NK-92 (cell line): ENCODE measurements around the gene TMTC4.
"Not testable (repeated sequence)": the region's sequence is repeated elsewhere in the genome, so short reads cannot be mapped to it uniquely, and the experiment has no call there.

Source experiments
- DNase-seq: peaks from one replicate; lab custom pipeline; 2025; ENCODE audit not compliant: unreplicated experiment; lab: John Stamatoyannopoulos, UW

Gene TMTC4, protein sequence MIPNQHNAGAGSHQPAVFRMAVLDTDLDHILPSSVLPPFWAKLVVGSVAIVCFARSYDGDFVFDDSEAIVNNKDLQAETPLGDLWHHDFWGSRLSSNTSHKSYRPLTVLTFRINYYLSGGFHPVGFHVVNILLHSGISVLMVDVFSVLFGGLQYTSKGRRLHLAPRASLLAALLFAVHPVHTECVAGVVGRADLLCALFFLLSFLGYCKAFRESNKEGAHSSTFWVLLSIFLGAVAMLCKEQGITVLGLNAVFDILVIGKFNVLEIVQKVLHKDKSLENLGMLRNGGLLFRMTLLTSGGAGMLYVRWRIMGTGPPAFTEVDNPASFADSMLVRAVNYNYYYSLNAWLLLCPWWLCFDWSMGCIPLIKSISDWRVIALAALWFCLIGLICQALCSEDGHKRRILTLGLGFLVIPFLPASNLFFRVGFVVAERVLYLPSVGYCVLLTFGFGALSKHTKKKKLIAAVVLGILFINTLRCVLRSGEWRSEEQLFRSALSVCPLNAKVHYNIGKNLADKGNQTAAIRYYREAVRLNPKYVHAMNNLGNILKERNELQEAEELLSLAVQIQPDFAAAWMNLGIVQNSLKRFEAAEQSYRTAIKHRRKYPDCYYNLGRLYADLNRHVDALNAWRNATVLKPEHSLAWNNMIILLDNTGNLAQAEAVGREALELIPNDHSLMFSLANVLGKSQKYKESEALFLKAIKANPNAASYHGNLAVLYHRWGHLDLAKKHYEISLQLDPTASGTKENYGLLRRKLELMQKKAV

DNA sequence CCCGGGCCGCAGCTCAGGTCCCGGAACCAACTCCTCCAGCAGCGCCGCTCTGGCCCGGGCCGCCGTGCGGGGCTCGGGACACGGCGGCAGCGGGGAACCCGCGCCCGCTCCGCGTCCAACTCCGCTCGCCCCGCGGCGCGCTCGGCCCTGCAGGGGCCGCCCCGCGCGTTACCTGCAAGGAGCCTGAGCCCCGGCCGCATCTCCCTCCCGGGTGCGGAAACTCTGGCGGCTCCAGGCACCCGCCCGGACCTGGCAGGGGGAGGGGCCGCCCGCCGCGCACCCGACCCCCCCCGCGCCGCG lies at the start of gene TMTC4:
TMTC4 (minus strand) TSS at position 224 of the 300 bp plus-strand sequence. CDS start 4,433 bp downstream, outside the sequence.
- no peak for DNase-seq

DNA sequence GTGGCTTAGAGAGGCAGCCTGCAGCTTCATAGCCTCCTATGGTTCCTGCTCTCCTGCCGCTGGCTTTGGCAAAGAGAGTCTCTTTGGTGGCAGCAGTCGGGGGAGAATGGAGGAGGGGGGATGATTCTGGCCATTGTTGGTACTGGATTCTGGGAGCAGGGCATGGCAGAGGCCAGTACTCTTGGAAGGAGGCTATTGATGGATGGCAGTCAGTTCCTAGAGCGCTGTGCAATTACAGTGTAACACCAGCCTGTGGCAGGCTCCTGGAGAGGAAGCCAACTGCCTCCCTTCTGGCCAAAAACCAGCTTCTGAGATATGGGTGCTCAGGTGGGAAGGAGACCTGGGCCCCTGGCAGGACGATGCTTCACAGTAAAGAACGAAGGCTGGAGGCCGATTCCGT lies 47.9 kb upstream of the TMTC4 start:
- DNase-seq: no peak

DNA sequence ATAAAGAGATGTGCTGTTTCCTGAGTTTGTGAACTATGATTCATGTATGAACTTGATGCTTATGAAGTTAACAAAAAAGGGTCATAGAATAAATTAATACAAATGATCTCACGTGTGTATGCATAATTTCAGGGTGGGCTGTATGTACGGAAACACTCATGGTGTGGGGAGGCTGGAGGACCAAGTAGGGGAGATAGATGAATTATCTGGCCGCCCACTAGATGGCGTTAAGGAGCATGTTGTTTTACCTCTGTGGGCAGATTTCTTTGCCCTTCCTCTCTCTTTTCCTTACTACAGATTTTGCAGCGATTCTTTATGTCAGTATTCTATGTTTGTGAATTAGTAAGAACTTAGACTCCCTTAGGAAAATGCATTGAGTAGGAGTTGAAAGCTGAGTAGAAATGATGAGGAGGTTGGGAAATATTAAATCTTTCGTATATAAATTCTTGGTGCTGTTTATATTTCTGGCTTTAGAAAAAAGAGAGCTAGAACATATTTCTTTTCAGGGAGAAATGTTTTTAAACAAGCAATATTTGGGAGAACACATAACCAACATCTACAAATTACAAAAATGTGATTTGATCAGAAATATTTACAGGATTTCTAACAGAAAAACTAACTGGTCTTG lies 47.4 kb upstream of the TMTC4 start:
- no peak for DNase-seq

DNA sequence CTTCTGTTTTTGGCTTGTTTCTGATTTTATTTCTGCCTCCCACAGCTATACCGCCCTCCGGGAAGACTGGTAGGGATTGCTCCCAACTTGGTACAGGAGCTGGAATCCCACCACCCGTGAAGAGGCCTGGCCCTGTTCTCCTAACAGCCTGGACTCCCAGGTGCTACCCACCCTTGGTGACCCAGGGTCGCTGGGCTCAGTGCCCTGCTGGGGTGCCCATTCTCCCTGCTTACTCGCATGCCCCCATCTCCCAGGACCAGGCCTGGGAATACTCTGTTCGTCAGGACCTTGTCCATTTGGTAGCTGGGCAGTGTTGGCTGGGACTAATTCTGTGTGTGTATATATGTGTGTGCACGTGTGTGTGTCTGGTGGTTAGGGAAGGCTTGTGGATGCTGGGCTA lies 41.0 kb upstream of the TMTC4 start:
- no peak for DNase-seq

DNA sequence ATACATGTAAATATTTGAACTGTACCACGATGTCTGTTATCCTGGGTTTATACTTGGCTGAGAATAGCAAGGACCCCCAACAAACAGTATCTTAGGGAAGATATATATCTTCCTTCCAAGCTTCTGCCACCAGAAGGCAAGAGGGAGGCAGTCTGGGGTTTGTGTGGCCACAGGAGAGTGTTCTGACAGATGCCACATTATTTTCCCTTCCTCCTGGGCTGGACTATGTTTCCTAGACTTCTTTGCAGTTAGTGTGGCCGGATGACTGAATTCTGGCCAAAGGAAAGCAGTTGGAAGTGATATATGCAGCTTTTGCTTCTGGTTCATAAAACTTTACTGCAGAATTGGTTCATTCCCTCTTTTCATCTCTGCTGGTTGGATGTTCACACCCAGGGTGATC lies 39.9 kb upstream of the TMTC4 start:
- DNase-seq: no peak

DNA sequence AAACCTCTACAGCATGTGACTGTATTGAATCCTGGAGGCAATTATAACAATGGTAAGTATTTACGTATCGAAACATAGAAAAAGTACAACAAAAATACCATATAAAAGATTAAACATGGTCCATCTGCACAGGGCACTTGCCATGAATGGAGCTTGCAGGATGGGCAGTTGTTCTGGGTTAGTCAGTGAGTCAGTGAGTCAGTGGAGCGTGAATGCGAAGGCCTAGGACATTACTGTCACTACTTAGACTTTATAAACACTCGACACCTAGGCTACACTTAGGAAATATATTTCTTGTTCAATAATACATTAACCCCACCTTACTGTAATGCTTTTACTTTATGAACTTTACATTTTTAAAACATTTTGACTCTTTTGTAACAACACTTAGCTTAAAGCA lies 35.6 kb upstream of the TMTC4 start:
- no peak for DNase-seq

DNA sequence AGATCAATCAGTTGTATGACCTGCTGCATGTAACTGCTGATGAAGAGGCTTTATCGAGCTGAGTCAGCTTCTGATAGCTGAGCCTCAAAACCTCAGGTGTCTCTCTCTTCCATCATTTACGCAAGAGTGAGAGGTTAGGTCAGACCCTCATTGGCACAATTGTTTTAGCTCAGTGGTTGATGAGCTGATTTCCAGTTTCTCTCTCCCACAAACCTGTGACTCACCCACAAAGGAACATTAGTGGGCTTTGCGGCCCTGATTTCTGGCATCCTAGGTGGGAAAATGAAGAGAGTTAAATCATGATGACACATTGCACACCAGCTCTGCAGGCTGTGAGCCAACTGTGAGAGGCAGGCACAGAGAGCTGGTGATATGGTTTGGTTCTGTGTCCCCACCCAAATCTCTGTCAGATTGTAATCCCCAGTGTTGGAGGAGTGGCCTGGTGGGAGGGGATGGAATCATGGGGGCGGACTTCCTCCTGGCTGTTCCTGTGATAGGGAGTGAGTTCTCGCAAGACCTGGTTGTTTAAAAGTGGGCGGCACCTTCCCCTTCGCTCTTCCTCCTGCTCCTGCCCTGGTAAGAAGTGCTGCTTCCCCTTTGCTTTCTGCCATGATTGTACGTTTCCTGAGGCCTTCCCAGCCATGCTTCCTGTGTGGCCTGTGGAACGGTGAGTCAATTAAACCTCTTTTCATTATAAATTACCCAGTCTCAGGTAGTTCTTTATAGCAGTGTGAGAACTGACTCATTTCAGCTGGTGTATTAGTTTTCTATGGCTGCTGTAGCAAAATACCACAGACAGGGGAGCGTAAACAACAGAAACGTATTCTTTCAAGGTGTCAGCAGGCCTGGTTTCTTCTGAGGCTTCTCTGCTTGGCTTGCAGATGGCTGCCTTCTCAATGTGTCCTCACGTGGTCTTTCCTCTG lies 33.5 kb upstream of the TMTC4 start:
- no peak for DNase-seq

DNA sequence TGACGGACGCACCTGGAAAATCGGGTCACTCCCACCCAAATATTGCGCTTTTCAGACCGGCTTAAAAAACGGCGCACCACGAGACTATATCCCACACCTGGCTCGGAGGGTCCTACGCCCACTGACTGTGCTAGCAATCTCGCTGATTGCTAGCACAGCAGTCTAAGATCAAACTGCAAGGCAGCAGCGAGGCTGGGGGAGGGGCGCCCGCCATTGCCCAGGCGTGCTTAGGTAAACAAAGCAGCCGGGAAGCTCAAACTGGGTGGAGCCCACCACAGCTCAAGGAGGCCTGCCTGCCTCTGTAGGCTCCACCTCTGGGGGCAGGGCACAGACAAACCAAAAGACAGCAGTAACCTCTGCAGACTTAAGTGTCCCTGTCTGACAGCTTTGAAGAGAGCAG lies 23.7 kb upstream of the TMTC4 start:
- DNase-seq: not testable (repeated sequence)

DNA sequence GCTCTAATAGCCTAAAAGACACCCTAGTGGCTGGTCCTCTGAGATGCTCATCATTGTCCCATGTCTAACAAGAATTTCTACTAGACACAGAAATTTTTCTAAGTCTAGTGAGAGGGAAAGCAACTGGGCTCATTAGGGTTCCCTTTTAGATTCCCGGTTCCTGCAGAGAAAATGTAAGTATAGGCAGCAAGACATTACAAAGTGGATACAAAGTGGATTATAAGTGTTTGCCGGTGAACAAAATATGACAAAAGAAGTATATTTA lies 20.8 kb upstream of the TMTC4 start:
- DNase-seq: no peak

DNA sequence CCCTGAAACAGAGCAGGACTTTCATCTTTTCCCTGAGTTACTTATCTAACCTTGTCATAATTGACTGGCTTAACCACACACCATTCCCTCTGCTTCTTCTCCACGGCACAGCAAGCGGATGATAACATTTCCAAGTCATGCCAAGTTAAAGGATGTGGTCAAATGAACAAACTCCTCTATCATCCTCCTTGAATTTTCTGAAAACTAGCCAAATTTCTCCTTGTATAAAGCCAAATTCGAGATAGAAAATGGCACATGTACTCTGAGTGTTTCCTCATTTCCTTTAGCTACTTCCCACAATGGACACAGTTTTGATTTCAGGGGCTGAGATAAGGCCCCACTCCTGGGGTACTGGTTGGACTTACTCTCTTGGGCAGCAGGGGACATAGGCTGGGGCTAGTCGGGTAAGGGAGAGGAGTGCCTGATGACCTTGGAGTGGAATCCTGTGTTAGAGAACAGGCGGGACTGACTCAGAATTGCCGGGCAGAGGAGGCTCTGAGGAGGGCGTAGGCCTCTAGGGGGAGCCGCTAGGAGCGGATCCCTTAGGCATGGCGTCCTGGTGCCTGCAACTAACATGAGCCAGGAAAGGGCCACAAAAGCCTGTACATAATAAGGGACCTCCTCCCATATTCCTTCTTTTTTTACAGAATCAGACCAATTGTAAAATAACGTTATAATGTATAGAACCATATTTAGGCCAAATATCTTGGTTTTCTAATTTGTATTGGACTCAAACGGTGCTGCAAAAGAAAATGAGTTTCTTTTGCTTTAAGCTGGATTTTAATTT lies 20.3 kb upstream of the TMTC4 start:
- DNase-seq: no peak

DNA sequence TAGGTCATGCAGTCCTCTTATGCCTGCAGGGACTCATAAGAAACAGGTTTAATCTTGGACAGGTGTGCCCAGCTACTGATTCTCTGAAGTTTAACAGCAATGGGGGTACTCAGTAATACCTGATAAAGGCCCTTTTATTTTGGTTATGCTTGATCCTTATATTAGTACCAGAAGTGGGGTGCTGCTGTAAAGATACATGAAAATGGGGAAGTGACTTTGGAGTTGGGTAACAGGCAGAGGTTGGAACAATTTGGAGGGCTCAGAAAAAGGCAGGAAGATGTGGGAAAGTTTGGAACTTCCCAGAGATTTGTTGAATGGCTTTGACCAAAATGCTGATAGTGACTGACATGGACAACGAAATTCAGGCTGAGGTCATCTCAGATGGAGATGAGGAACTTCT lies 14.6 kb upstream of the TMTC4 start:
- DNase-seq: no peak

DNA sequence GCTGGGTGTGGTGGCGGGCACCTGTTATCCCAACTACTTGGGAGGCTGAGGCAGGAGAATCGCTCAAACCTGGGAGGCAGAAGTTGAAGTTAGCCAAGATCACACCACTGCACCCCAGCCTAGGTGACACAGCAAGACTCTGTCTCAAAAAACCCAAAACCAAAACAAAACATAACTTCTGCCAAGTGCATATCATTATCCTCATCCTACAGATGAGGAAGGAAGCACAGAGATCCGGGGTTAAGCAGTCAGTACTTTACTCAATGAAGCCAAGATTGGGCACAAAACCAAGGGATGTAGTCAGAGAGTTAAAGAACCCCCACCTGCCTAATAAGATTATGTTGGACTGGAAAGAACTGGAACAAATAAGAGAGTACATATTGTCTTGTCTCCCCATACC lies 5.5 kb upstream of the TMTC4 start:
- DNase-seq: no peak

DNA sequence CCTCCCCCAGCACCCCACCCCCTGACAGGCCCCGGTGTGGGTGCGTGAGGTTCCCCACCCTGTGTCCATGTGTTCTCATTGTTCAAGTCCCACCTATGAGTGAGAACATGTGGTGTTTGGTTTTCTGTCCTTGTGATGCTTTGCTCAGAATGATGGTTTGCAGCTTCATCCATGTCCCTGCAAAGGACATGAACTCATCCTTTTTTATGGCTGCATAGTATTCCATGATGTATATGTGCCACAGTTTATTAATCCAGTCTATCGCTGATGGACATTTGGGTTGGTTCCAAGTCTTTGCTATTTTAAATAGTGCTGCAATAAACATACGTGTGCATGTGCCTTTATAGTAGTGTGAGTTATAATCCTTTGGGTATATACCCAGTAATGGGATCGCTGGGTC lies 2.5 kb upstream of the TMTC4 start:
- not testable (repeated sequence) for DNase-seq

DNA sequence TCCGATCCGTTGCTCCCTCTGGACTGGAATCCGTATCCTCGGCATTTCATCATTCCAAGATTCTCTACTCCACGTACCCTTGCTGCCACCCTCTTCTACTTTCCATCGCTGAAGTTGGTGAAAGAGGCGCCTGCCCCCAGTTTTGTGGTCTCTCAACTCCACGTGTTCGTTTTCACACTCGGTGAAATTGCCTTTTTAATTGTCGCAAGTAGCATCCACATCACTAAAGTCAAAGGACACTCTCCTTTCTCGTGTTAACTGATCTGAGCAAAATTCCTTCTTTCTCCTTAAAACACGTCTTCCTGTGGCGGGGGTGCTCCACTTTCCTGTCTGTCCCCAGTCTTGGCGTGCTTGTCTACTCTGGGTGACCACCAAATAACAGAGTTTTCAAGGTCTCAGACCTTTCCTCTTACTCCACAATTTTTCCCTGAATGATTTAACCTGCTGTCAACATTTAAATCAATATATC lies 1.1 kb upstream of the TMTC4 start:
- no peak for DNase-seq

DNA sequence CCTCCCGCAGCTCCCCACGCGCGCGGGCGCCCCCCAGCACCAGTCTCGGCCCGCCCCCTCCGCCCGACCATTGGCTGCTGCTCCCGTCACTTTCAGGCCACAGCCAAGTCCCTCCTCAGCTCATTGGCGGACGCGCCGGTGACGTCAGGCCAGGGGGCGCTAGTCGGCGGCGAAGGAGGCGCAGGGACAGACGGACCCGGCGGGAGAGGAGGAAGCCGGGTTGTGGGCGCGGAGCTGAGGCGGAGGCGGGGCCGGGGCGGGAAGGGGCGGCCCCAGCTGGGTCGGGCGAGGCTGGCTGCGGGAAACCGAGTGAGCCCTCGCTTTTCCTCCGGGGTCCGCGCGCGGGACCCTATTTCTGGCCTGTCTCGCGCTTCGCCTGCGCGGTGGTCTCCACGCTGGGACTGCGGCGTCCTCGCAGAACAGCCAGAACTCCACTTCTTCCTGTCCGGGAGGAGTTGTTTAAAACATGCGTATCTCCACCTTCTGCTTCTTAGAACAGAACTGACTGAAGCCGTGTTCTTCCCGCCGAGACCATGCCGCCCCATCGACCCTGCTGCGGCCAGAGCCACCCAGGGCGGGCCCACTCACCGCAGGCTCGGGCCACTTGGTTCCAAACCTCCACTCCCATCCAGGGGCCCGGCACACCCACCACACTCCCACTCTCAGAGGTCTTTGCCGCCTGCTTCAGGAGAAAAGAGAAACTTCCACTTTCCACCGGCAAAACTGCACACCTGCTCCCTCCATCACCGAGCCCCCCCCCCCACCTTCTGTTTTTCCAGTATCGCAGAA lies 471 bp upstream of the TMTC4 start:
- DNase-seq: peak; percentile 98

DNA sequence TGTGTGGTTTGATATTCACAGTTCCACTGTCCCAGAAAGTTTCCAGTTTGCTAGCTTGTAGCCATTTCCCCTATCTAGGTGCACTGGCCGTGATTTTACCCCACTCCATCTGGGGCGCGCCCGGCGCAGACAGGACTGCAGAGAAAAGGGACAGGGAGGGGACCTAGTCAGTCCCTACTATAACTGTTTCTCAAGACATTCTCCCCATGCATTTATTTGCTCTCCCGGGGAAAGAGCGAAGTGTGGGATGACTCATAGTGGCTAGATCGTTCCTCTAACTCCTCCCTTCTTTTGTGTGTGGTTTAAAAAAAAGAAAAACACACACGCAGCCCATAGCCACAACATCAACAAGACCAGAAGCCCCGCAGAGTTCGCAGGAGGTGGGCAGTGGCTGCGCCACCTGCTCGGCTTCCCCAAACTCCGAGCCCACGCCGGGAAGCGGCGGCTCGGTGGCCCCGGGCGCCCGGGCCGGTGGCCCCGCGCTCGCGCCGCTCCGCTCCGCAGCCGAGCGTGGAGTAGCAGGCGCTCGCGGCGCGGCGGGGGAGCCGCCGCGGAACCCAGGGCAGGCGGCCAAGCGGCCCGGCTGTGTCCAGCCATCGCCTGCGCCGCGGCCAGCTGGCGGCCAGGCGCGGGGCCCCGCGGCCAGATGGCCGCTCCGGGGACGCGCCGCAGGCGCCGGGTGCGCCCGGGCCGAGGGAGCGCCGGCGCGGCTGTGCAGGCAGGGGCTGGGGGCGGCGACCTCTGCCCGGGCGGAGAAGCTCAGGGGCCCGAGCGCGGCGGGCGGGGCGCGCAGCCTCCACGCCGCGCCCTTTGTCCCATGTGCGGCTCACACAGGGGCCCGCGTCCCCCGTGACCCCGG lies 653 bp downstream of the TMTC4 start:
- no peak for DNase-seq

DNA sequence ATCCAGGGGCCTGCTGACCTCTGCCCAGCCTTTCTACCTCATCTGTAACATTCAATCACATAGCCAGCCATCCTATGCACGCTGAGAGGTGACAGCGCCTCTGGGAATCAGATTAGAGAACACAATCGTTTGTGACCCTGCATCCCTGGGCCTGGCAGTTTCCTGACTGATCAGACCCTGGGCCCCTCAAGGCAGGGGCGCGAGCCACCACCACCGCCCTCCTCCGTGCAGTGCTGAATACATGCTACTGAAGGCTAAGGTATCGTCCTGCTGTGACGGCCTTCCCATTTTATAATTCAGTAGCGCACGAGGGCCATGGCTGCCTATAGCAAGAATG lies 1.3 kb downstream of the TMTC4 start:
- no peak for DNase-seq

DNA sequence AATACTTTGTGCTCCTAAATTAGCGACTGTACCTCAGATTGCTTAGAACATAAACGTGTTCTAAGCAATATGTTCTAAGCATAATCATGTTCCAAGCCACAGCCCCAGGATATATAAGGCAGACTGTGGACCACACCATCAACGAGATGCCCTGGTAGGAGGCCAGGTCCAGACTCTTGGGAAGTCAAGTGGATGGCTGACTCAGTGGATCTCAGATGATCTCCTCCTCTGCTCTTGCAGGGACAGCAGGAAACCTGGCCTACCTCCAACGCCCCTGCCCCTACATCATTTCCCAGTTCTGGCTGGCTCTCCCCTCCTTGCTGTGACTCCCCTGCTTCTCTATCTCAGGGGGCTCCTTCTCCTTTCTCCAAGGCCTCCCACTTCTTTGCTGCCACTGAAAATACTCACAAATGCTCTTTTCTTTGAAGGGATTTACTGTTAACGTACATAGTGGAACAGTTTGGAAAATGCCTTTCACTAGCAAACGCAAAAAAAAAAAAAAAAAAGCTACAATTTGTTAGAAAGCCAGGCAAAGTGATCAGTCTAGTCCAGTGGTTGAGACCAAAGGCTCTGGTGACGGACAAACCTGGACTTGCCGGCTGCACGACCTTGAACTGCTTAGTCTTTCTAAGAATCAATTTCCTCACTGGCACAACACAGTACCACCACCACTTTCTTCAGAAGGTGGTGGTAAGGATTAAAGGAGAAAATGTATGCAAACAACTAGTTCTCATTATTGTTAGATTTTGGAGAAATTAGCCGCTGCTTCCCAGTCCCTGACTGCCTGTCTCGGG lies 3.0 kb downstream of the TMTC4 start:
- DNase-seq: no peak
